DMS153 treated with DMSO at 0.1 percent for 48 hours (cell line): ENCODE measurements around the gene NXPH1.

Experiments
- DNase-seq: peaks from one replicate; lab custom pipeline; 2025; ENCODE audit not compliant: unreplicated experiment; lab: John Stamatoyannopoulos, UW

The NXPH1 gene

DNA sequence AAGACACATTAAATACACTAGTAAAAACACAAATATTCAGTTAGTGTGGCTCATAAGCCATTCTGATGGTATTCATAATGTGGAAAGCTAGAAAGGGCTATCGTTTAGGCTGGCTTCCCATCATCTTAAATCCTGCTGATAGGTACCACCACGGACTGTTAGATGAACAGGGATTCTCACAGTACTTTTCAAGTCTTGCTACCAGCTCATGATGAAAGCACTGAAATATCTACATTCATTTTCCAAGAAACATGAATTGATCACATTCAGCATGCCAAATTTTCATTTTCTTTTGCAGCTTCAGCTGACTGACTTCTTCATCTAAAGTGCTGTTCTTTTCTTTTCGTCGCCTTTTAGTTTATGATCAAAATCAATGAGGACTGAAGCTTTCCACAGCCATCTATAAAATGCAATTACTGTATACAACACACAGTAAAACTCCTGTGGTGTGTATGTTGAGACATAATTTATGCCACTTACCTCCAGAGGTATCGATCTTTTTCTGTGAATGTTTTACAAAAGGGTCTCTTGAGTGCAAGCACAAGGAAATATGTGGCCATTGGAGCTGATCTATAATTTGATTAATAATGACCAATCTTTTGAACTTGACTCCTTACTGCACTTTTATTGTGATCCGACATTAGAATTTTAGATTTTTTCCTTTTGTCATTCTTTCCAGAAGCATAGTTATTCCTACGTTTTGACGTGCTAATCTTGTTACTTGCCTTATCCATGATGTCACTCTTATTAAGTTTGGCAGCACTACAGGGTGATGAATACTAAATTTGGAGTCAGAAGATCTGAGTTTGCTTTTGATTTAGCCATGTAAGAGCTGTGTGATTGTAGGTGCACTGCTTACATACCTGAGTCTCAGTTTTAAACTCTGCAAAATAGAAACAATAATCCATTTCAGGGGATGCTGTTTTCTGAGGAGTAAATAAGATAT, 58.4 kb downstream of the NXPH1 start:
- no peak for DNase-seq

DNA sequence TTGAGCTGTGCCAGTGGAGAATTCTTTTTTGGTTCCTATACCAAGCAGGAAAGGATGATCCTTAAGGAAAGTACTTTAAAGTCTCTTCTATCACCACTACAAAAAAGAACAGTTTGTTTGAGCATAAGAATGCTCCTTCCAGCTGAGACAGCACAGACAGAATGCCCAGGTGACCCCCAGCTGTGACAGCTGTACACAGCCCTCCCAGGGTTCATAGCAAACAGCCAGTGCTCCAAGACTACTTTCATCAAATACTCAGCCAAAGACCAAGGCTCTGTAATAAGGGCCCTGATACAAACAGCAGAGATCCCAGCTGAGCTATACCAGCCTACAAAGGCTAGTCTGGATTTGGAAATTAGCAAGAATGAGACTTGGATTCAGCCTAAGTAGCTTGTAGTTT, 65.7 kb downstream of the NXPH1 start:
- no peak for DNase-seq

DNA sequence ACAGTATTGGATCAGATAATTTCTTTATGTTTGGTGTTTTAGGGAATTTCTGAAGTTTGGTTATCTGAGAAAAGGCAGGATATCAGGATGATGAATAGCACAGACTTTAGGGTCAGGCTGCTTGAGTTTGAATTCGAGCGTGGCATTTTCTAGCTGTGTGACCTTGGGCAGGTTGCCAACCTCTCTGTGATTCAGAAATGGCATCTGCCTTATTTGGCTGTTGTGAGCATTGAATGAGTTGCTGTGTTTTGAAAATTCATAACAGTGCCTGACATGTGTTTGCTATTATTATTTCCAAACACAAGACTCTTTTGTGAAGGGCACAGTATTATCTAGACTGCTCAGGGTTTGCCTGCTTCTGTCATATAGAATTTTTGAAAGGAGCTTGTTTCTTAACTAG, 66.9 kb downstream of the NXPH1 start:
- no peak for DNase-seq

DNA sequence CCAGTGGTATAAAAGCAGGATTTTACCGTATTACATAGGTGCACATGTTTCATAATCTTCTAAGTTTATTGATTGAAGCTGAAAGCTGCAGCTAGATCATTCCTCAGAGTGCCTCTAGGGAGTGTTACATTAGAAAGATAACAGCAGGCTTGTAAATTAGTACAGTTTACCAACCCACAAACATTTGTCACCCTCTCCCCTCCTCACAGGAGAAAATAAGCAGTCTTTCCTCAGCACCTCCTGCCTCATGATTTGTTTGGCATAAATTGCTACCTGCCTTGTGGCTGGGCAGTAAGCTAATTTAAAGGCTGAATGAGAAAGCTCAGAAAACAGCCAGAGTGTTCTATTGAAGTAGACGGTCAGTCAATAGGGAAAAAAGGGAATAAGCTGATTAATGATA, 74.2 kb downstream of the NXPH1 start:
- no peak for DNase-seq

DNA sequence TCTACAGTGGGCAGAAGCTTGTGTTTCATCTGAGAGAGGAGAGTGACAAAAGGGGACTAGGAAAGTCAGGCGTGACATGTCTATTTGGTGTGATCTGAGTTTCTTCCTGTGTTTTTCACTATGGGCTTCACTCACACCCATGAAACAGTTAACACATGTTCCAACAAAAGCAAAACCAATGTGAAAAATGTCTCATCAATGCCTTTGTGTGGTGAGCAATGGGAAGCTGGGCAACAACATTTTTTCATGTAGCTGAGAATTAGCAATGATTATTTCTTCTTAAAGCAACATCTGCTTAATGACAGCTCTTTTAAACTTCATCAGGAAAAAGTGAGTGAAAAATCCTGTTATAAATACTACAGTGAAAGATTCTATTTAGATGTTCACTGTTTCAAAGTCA, 76.2 kb downstream of the NXPH1 start:
- no peak for DNase-seq

DNA sequence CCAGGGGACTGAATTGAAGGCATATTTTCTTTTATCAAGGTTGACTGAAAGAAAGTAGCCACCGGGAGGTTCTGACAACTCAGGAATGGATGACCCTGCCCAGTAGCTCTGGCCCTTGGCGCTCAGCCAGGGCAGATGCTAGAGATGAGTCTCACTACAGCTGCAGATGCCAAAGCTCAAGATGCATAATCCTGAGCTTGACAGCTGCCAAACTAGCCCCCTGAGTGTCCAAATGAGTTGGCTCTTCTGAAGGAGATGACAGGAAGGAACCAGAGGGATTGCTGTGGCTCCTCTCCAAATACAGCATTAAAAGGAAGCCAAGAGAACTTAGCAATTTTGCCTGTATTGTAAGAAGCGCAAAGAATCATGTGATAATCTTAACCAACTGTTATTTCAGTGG, 78.4 kb downstream of the NXPH1 start:
- DNase-seq: no peak

DNA sequence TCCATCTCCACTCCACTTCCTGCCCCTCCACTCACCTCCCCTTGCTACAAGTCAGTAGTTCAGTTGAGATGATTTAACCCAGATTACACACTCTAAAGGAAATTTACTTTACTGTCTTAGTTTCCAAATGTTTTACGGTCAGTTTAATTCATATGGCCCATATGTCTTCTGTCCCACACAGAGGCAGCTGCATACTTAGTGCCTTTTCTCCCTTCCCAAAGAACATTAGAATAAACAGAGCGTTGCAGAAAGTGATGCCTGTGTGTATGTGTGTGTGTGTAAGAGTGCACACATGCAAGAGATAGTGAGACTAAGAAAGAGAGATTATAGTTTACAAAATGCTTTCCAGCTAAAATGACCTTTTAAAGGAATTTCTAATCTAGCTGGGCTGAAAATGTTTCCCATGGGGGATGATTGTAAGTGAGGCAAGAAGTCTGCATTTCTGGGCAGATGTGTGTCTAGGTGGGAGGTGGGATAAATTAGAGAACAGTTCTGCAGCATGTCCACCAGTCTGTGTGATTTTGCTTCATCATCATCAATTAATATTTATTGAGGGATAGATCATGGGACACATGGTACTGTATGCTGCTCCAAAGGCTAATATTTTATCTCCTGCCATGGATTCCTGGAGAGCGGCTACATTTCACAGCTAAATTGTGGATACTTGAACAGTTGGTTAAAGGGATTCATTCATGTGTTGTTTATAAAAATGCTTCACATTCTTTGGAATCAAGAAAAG, 81.5 kb downstream of the NXPH1 start:
- no peak for DNase-seq

DNA sequence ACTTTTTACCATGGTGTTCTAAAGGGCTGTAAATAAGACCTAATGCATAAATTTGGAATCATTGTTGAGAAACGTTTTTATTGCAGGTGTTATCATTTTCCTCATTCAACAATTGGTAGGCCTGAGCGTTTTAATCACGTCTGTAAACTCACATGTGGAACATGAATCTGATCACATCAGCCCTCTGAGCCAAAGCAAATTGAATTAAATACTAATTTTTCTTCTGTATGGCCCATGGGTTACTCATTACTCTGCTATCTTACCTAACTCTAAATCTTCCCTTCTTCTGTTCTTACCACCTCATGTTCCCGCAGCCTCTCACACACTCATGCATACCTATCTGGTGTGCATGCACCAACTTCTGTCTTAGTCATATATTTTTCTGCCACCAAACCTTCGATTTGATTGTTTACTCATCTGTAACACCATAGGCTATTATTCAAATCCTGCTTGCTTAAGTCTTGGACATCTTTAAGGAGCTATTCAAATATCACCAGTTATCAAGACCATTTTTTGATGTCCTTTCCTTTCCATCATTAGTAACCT, 82.3 kb downstream of the NXPH1 start:
- no peak for DNase-seq

DNA sequence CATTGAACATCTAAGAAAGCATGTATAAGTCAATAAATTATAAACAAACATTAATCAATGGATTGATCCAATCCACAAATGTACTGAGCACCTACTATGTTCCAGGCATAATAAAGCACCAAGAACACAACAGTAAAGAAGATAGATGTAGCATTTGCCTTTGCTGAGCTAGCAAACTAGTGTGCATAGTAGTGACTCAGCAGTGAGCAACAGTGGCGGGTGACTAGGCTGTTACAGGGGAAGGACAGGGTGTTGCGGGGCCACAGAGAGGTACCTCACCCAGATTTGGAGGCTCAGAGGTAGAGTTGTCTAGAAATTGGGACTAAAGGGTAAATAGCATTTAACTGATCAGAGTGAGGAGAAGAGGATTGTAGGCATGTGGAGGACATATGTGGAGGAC, 83.6 kb downstream of the NXPH1 start:
- no peak for DNase-seq

DNA sequence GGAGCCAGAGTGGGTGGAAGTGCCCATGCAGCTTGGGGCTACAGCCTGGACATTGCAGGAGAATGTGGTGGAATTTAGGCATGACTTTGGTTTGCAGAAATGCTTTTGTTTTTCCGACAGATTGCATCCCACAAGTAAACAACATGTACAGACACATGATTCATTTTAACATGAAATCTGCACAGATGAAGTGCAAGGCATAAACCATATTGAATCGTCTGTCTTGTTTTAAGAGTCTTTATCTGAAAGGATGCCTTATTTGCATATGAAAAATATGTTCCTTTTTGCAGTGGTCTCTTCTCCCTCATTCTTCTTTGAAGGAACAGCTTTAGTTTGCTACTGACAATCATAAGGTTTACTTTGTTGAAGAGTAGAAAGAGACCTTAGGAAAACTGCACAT, 94.9 kb downstream of the NXPH1 start:
- no peak for DNase-seq

DNA sequence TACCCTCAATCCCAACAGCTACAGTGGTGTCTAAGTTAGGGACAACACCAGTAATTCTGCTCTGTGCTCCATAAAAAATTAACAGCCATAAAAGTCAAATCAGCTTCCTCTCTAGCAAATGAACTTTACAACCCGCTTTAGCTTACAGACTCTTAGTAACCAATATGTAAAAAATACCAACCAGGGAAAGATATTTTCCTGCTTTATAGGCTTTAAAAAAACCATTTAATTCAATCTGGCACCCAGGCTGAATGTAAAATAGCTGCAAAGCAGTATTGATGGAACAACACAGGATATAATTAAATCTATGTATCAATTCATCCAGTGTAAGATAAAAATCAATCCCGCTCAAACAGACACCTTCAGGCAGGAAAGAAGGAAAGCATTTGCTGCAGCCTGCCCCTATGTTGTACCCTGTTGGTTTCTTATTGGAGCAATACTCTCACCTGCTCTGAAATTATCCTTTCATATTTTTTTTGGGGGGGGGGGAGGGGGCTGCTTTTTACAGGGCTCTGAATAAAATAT, 98.6 kb downstream of the NXPH1 start:
- no peak for DNase-seq

DNA sequence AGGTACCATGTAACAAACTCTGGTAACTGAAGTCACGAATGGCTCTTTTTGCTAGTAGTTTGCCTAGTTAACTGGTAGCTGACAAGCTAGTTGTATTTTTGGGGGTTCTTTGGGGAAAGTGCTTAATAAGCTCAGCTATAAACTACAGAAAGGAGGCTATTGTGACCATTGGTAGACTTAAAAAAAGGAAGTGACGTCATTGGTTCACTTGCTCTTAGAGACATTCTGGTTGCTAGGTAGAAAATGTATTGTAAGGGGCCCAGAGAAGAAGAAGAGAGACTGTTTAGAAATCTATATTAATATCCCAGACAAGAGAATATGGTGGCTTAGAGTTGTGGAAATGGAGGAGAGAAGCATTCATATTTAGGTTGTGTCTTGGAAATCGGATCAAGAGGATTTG, 103.0 kb downstream of the NXPH1 start:
- DNase-seq: no peak

DNA sequence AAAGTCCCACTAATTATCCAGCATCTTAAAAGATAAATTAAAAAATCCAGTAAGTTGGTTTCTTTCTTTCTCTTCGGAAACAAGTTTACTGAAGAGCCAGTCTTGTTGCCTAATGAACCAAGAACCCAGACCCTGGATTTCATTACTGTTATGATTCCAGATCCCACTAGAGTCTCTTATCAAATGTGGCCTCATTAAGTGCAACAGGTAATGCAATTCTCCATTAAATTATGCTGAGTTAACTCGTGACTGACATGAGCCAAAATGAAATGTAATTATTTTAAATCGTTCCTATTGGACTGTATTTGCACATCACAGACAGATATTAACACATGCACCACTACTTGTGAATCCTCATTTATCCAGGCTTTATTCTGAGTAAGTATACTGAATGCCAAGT, 115.6 kb downstream of the NXPH1 start:
- no peak for DNase-seq

DNA sequence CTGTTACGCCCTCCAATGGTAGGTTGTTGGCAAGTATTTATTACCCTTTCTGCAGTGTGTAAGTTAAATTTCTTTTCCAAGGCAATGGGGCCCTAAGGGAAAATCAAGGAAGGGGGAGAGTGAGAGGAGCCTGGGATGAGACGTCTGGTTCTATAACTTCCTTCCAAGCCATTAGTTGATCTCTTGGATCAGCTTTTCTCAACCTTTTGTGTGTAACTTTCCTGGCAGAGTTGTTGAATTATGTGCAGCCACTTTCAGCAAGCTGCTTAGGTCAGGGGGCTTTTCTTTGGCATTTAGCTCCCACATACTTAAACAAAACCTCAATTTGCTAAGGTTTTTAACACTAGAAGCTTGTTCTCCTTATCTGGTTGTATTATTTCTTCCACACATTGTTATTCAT, 127.1 kb downstream of the NXPH1 start:
- no peak for DNase-seq

DNA sequence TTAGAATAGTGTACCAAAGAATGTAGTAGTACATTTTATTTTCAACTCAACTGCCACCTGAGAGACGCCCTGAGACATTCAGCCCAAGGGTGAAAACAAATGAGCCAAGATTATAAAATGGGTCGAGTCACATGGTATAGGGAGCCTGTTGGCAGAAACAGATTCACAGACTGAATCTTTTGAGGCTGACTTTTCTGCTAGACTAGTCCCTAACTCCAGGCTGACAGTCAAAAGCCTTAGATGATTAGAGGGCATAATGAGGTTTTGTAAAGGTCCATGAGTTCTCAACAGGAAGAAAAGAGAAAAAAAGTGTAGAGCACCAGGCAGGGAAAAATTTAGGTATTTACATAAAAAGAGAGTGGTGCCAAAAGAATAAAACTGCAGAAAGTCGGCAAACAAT, 128.0 kb downstream of the NXPH1 start:
- DNase-seq: no peak

DNA sequence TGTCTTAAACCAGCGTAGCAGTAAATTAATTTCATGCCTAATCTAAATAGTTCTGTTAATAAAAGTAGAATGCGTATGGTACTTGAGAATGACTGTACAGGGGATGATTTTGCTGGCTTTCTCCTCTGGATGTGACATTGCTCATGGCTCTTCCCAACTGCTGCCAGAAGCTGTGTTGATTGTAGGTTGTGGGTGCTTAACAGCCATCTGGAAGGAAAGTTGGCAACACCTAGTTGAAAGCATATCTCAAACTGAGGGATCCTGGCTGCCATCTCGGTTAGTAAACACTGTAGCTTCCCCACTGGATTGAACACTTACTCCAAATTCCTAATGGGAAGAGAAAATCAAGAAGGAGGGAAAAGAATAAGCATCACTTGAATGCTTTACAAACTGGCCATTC, 130.9 kb downstream of the NXPH1 start:
- DNase-seq: no peak

DNA sequence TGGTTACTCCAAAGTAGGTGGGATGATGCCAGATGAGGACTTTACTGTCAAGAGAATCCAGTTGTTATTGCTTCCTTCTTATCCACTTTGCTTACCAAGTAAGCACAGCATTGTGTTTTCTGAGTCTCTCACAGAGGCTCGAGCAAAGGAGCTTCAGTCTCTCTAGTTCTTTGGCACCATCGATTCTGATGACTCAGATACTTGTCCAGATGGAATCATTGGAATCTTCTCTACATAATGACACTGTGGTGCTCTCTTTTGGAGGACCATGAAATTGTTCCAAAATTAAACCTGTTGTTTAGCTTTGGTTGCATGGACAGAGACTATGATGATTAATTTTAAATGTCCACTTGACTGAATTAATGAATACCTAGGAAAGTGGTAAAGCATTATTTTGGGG, 132.6 kb downstream of the NXPH1 start:
- DNase-seq: no peak

DNA sequence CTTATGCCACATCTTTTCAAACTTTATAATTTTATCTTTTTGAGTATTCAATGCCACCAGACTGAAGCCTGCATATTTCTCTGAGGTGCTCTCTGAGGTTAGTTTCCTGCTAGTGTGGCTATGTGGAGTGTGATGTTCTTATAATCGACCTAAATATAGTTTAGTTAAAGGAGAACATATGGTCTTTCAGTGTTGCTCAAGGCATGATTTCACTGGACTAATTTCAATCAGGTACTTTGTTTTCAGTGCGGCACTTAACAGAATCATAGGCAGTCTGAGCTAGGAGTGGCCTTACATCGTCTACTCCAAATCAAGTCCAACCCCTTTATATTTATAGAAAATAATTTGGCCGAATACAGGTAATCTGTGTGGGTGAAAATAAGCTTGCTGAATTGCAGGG, 134.2 kb downstream of the NXPH1 start:
- DNase-seq: no peak

DNA sequence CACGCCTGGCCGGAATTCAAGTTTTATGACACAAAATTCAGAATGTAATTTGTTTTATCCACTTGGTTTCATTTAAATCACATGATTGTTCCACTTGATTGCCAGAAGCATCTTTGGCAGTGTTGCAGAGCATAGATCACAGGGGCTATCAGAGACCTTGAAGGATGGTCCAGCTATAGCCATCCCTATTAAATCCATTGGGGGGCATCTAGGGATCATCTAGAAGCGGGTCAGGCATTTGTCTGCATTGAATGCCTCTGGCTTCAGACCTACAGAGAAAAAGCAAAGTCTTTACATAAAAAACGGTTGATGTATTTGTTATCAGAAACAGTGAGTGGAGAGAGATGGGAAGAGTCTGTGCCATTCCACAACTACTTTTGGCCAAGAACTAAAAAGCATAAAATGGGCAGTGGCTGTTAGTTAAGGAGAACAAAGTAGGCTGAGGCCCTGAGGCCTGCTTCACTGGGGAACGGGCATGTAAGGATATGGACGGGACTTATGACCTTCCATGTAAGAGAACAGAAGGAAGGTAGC, 146.3 kb downstream of the NXPH1 start:
- no peak for DNase-seq

DNA sequence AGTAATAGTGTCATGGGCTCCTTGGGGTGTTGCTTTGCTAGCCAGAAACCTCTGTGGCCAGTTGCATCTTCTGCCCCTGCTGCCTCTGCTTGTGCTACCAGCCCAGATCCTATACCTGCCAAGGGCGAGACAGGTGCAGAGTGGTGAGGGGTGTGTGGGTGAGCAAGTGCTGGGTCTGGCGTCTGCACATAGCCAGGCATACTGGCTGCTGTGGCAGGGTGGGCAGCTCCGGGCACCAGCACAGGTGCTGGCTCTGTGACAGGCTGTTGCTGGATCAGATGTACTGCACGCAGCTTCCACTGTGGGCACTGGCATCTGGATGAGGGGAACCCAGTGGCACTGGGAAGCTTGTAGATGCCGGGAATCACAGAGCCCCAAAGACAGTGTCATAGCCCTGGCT, 148.4 kb downstream of the NXPH1 start:
- no peak for DNase-seq

DNA sequence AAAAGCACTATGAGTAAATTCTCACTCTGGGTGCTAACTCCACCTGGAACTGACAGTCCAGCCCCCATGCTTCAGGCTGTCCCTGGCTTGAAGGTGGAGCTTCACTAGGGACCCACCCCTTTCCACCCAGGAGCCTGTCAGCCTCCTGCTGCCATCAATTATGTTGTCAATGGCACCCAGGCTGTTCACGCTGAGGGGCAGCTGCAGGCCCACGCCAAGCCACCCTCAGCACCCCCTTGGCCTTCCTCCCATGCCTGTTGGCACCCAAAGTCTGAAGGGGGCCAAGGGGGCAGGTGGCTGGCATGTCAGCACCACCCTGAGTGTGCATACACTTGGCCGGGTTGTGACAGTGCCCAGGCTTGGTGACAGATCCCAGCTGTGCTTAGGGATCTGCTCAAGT, 149.3 kb downstream of the NXPH1 start:
- no peak for DNase-seq

DNA sequence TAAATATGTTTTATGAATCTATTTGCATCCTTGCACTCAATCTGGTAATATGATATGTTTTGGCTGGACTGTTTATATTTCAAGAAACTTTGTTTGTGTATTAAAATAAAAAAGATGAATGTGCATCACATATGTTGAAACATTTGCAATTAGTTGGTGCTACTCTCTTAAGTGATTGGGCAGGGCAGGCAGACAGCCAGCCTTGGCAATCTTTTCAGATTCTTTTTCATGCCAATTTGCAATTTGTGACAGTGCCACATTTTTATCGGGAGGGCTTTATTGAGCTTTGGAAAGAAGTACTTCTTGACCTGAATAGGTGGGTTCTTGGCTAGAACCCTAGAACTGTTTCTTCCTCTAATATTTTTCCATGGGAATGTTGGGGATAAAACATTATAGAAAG, 152.2 kb downstream of the NXPH1 start:
- no peak for DNase-seq
